HG02610 (cell line): ENCODE data around the gene NAGLU.

Experiments used
- ATAC-seq: cut with Tn5 transposase; IDR thresholded peaks from one replicate; pipeline ENCODE4 v1.9.1; 2021; ENCODE audit warnings: mild to moderate bottlenecking, moderate library complexity; ENCODE audit not compliant: unreplicated experiment

NAGLU gene

DNA sequence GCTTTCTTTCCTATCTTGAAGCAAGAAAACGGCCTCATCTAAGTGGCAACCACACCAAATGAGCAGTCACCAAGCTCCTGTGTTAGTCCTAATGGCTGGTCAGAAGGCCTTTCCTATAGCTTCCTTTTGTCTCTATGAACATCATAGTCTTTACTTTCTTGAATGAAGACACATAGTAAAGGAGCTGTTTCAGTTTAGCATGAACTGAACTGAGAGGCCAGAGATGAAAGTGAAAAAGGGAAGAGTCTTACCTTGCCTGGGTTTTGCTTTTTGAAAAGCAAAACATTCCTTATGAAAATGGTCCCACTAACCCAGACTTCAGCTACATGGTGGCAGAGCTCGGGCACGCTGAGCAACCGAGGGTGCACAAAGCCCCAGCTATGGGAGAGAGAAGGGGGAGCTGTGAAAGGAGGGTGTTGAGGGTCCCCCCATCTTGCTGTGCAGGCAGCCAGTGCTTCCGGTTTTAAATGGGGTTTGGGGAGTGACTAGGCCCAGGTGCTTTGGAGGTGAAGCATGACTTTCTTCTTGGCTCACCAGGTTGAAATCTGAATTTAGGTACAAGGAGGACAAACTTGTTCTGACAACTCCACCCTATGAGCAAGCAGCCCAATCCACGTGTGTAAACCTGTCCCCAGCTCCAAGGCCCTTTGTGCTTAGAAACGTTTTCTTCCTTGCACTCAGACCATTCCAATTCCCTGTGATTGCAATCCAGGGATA lies 50.6 kb downstream of the NAGLU start:
- no peak for ATAC-seq

DNA sequence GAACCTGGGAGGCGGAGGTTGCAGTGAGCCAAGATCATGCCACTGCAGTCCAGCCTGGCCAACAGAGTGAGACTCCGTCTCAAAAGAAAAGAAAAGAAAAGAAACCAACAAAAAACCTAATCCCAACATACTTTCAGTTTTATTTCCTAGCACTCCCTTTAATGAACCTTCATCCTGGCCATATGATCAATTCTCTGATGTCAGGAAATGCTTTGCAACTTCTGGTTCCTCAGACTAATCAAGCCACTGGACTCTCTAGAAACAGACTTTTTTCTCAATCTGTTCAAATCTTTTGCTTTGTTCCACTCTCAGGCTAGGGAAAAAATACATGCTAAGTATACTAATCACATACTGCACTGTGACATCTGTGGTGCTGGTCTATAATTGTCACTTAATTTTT lies 54.8 kb downstream of the NAGLU start:
- no peak for ATAC-seq

DNA sequence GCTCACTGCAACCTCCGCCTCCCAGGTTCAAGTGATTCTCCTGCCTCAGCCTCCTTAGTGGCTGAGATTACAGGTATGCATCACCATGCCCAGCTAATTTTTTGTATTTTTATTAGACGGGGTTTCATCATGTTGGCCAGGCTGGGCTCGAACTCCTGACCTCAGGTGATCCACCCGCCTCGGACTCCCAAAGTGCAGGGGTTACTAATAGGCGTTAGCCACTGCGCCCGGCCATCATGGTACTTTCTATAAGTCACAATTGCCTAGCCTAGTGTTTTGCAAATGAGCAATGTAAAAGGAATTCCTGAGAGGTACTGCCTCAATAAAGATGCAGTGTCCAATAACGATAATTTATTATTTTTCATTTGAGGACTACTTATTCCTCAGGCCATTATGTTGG lies 55.4 kb downstream of the NAGLU start:
- no peak for ATAC-seq
